ENCODE results near the gene SARDH.

DNA sequence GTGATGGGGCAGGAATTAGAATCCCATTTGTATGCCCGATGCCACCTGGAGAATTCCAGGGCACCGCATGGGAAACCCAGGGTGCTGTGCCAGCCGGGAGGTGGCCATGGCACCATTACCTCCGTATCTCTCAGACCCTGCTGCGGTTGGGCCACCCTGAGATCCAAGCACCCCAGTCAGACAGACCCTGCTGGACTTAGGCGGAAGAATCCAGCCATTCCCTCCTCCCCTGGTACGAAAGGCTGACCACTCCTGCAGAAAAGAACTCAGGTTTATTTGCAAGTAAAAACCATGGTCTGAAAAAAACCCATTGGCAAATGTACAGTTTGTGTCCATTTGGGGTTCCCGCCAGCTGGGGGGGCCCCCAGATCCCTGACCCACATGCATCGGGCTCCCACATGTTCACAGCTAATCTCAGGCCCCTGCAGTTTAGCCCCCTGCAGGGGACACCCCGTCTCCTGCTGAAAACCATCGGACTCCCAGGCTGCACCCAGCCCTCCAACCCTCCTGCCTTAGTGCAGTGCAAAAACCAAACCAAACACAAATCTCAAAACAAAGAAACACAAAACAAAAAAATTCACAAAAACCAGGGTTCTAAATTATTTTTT lies 23.6 kb upstream of the SARDH start:
- TF ChIP-seq, protein P1, sequence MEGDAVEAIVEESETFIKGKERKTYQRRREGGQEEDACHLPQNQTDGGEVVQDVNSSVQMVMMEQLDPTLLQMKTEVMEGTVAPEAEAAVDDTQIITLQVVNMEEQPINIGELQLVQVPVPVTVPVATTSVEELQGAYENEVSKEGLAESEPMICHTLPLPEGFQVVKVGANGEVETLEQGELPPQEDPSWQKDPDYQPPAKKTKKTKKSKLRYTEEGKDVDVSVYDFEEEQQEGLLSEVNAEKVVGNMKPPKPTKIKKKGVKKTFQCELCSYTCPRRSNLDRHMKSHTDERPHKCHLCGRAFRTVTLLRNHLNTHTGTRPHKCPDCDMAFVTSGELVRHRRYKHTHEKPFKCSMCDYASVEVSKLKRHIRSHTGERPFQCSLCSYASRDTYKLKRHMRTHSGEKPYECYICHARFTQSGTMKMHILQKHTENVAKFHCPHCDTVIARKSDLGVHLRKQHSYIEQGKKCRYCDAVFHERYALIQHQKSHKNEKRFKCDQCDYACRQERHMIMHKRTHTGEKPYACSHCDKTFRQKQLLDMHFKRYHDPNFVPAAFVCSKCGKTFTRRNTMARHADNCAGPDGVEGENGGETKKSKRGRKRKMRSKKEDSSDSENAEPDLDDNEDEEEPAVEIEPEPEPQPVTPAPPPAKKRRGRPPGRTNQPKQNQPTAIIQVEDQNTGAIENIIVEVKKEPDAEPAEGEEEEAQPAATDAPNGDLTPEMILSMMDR (conservative IDR thresholded peaks at IDR 0.05 in 1 of 2, IDR thresholded peaks at IDR 0.05 in 1 of 2; ENCODE audit: low read depth in 1 of 2, low read length in 2 of 2) = no peak
- no peak for TF ChIP-seq EZH2 (IDR thresholded peaks at IDR 0.05; ENCODE audit: low read length, missing control alignments)

Measured in fibroblast of lung (primary cell).